ENCODE measurements around the gene EGFL7. TPM values are rescaled to one million over a fixed set of nuclear protein-coding genes. Genes with fewer than 3 reads are reported as not detected.

EGFL7 gene
- 16.5 and 47.4 TPM in 2 replicates for total RNA-seq (ENCODE audit: low replicate concordance)

DNA sequence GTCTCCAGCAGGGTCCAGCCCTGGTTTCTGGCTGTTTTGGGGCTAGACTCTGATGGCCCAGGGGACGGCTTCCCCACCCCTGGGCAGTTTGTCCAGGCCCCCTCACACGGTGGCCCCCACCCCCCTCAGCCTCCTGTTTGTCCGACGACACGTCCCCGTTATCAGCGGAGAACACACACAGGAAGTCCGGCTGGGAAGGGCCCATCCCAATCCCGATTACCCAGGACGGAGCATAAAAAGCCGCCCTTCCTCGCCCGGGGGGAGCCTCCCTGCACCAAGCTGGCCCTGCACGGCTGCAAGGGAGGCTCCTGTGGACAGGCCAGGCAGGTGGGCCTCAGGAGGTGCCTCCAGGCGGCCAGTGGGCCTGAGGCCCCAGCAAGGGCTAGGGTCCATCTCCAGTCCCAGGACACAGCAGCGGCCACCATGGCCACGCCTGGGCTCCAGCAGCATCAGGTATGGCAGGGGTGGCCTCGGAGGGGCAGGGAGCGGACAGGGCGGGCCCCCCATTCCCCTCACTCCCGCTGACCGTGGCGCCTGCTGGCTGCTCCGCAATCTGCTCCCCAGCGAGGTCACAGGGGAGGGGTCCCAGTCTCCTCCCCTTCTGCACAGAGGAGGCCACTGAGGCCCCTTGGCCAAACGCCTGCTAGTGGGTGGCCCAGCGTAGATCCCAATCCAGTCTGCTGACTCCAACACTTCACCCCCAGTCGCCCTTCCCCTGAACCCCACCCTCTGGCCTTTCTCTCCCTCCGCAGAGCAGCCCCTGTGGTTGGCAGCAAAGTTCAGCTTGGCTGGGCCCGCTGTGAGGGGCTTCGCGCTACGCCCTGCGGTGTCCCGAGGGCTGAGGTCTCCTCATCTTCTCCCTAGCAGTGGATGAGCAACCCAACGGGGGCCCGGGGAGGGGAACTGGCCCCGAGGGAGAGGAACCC, at the start of gene EGFL7:
TSS of gene EGFL7 (plus strand) at position 261 of the 926 bp plus-strand sequence. CDS start 5,367 bp downstream, outside the sequence.
- Mint-ChIP-seq H3K36me3 (no peaks in the 10 kb centered on the region), H3K27me3 (ENCODE audit: insufficient read depth, low read depth) (peaks cover 2% of the 10 kb centered on the region), H3K27ac (no peak within 1 kb of the TSS), H3K4me1 (peaks cover 5% of the 10 kb centered on the region), H3K4me3 (no peak within 1 kb of the TSS), H3K9me3 (peaks cover under 1% of the 10 kb centered on the region)
- Histone ChIP-seq H3K27ac (no peak within 1 kb of the TSS), H3K36me3 (no peaks in the 10 kb centered on the region), H3F3A (ENCODE audit: low read depth) (peaks cover 15% of the 10 kb centered on the region), H3K9me3 (ENCODE audit: low read depth) (no peaks in the 10 kb centered on the region), H3K4me3 (no peak within 1 kb of the TSS), H4K20me1 (ENCODE audit: low read depth) (no peaks in the 10 kb centered on the region), H3K4me2 (no peak within 1 kb of the TSS), H3K79me2 (ENCODE audit: low read depth) (no peaks in the 10 kb centered on the region), H2AFZ (replicated peaks) (no peak within 1 kb of the TSS), H3K9ac (no peak within 1 kb of the TSS), H3K27me3 (peaks cover 21% of the 10 kb centered on the region), H3K4me1 (peaks cover 10% of the 10 kb centered on the region)
- TF ChIP-seq EZH2 (IDR thresholded peaks at IDR 0.05) (no peak), EZH2phosphoT487 (IDR thresholded peaks at IDR 0.05) (no peak)
- TF ChIP-seq, protein P1, sequence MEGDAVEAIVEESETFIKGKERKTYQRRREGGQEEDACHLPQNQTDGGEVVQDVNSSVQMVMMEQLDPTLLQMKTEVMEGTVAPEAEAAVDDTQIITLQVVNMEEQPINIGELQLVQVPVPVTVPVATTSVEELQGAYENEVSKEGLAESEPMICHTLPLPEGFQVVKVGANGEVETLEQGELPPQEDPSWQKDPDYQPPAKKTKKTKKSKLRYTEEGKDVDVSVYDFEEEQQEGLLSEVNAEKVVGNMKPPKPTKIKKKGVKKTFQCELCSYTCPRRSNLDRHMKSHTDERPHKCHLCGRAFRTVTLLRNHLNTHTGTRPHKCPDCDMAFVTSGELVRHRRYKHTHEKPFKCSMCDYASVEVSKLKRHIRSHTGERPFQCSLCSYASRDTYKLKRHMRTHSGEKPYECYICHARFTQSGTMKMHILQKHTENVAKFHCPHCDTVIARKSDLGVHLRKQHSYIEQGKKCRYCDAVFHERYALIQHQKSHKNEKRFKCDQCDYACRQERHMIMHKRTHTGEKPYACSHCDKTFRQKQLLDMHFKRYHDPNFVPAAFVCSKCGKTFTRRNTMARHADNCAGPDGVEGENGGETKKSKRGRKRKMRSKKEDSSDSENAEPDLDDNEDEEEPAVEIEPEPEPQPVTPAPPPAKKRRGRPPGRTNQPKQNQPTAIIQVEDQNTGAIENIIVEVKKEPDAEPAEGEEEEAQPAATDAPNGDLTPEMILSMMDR (IDR thresholded peaks at IDR 0.05), result no peak
- no peak for DNase-seq (ENCODE audit: low spot score)

GRCh38 chr9:136613824-136614371, 48.8 kb upstream of the EGFL7 start:
- Histone ChIP-seq H3K9ac (no peak overlapping the region), H3K4me3 (no peak overlapping the region), H2AFZ (replicated peaks) (no peak overlapping the region), H4K20me1 (ENCODE audit: low read depth) (no peaks in the 10 kb centered on the region), H3K4me2 (no peak overlapping the region), H3K27me3 (no peaks in the 10 kb centered on the region), H3K79me2 (ENCODE audit: low read depth) (no peaks in the 10 kb centered on the region), H3K9me3 (ENCODE audit: low read depth) (no peaks in the 10 kb centered on the region), H3K36me3 (no peaks in the 10 kb centered on the region), H3K4me1 (peaks cover 18% of the 10 kb centered on the region), H3K27ac (no peak overlapping the region), H3F3A (ENCODE audit: low read depth) (no peaks in the 10 kb centered on the region)
- Mint-ChIP-seq H3K4me1 (peaks cover 36% of the 10 kb centered on the region), H3K4me3 (no peak overlapping the region), H3K9me3 (no peaks in the 10 kb centered on the region), H3K27ac (no peak overlapping the region), H3K36me3 (no peaks in the 10 kb centered on the region), H3K27me3 (ENCODE audit: insufficient read depth, low read depth) (peaks cover 6% of the 10 kb centered on the region)
- DNase-seq (ENCODE audit: low spot score), result no peak
- TF ChIP-seq, protein P1 (IDR thresholded peaks at IDR 0.05), result no peak
- TF ChIP-seq EZH2 (IDR thresholded peaks at IDR 0.05) (no peak), EZH2phosphoT487 (IDR thresholded peaks at IDR 0.05) (no peak)

- Mint-ChIP-seq H3K4me3 (no peak overlapping the region), H3K36me3 (no peaks in the 10 kb centered on the region), H3K4me1 (peaks cover 38% of the 10 kb centered on the region), H3K27ac (peak overlapping the region; percentile 37), H3K9me3 (no peaks in the 10 kb centered on the region), H3K27me3 (ENCODE audit: insufficient read depth, low read depth) (peaks cover 9% of the 10 kb centered on the region)
- DNase-seq (ENCODE audit: low spot score), result no peak
- Histone ChIP-seq H3K9me3 (ENCODE audit: low read depth) (no peaks in the 10 kb centered on the region), H3K27ac (no peak overlapping the region), H3F3A (ENCODE audit: low read depth) (no peaks in the 10 kb centered on the region), H3K4me2 (no peak overlapping the region), H3K36me3 (no peaks in the 10 kb centered on the region), H3K79me2 (ENCODE audit: low read depth) (no peaks in the 10 kb centered on the region), H2AFZ (replicated peaks) (no peak overlapping the region), H3K9ac (no peak overlapping the region), H3K4me1 (peaks cover 16% of the 10 kb centered on the region), H3K27me3 (no peaks in the 10 kb centered on the region), H4K20me1 (ENCODE audit: low read depth) (no peaks in the 10 kb centered on the region), H3K4me3 (no peak overlapping the region)
- TF ChIP-seq, protein P1 (IDR thresholded peaks at IDR 0.05), result no peak
- TF ChIP-seq EZH2phosphoT487 (IDR thresholded peaks at IDR 0.05), result no peak
- TF ChIP-seq EZH2 (IDR thresholded peaks at IDR 0.05), result no peak
These were observed 48.3 kb upstream of the EGFL7 start for GRCh38 chr9:136614372-136614922.
